HG03354 (cell line): ENCODE measurements around the gene SOX10.
"Not testable (repeated sequence)": the region's sequence is repeated elsewhere in the genome, so short reads cannot be mapped to it uniquely, and the experiment has no call there.

ENCODE experiments used
- ATAC-seq: cut with Tn5 transposase; IDR thresholded peaks from one replicate; pipeline ENCODE4 v1.9.1; 2021; ENCODE audit warnings: mild to moderate bottlenecking; ENCODE audit not compliant: unreplicated experiment, poor library complexity, severe bottlenecking

SOX10 gene

GRCh38 chr22:37990301-37990700 lies 5.9 kb upstream of the SOX10 start:
- no peak for ATAC-seq

- no peak for ATAC-seq
Measured at GRCh38 chr22:37989146-37990045, 5.0 kb upstream of the SOX10 start.

- ATAC-seq = no peak
Measured at GRCh38 chr22:37986371-37986770, 2.0 kb upstream of the SOX10 start.

- no peak for ATAC-seq
Measured at GRCh38 chr22:37985751-37986281, 1.5 kb upstream of the SOX10 start.

GRCh38 chr22:37985050-37985585 lies 763 bp upstream of the SOX10 start:
- ATAC-seq = no peak

GRCh38 chr22:37982938-37983859 lies 1.2 kb downstream of the SOX10 start:
- no peak for ATAC-seq

GRCh38 chr22:37982151-37982785 lies 2.1 kb downstream of the SOX10 start:
- ATAC-seq = no peak

- no peak for ATAC-seq
Measured at GRCh38 chr22:37981282-37982011, 2.9 kb downstream of the SOX10 start.

- ATAC-seq = no peak
Measured at GRCh38 chr22:37979782-37980181, 4.6 kb downstream of the SOX10 start.

GRCh38 chr22:37976547-37976946 lies 7.8 kb downstream of the SOX10 start:
- no peak for ATAC-seq

- ATAC-seq = not testable (repeated sequence)
Measured at GRCh38 chr22:37976022-37976421, 8.3 kb downstream of the SOX10 start.

- ATAC-seq = no peak
Measured at GRCh38 chr22:37975153-37975552, 9.2 kb downstream of the SOX10 start.

GRCh38 chr22:37973271-37974170 lies 10.8 kb downstream of the SOX10 start:
- ATAC-seq = no peak

GRCh38 chr22:37972527-37972926 lies 11.8 kb downstream of the SOX10 start:
- ATAC-seq = no peak

GRCh38 chr22:37971475-37972434 lies 12.6 kb downstream of the SOX10 start:
- ATAC-seq = no peak

GRCh38 chr22:37970864-37971263 lies 13.5 kb downstream of the SOX10 start:
- no peak for ATAC-seq
